SJSA1 (cell line): Measurements from ENCODE around the gene RNF166. TPM values are rescaled to one million over a fixed set of nuclear protein-coding genes. Genes with fewer than 3 reads are reported as not detected.

Experiments
- DNase-seq, 2 experiments: peaks; one replicate each; pipeline ENCODE4 v3.0.0-alpha.2; 2015 to 2020; ENCODE audit warnings: low spot score in 2 of 2, low read depth in 1 of 2
- H3K27ac ChIP-seq: fragments of 250-450 bp; sonication (Bioruptor Pico); 2 replicates; pipeline ENCODE4 v1.5.1; 2020; ENCODE audit warnings: mild to moderate bottlenecking, moderate library complexity
- H3K27me3 ChIP-seq: fragments of 250-450 bp; sonication (Bioruptor Pico); replicated peaks from 2 replicates; pipeline ENCODE4 v1.5.1; 2020; ENCODE audit warnings: mild to moderate bottlenecking, moderate library complexity
- H3K36me3 ChIP-seq: fragments of 250-450 bp; sonication (Bioruptor Pico); 2 replicates; pipeline ENCODE4 v1.5.1; 2020; ENCODE audit warnings: mild to moderate bottlenecking
- H3K4me1 ChIP-seq: fragments of 250-450 bp; sonication (Bioruptor Pico); replicated peaks from 2 replicates; pipeline ENCODE4 v1.6.1; 2021; ENCODE audit warnings: mild to moderate bottlenecking
- H3K4me3 ChIP-seq: fragments of 250-450 bp; sonication (Bioruptor Pico); 2 replicates; pipeline ENCODE4 v1.5.1; 2020; ENCODE audit warnings: mild to moderate bottlenecking
- H3K9me3 ChIP-seq: fragments of 250-450 bp; sonication (Bioruptor Pico); replicated peaks from 2 replicates; pipeline ENCODE4 v1.5.1; 2020; ENCODE audit warnings: mild to moderate bottlenecking
- total RNA-seq: library from RNA; depleted of rRNA; stranded (reverse); fragments of >200 nt; shearing (Covaris generic); gene quantifications from 2 replicates; pipeline ENCODE4 v1.2.3, GENCODE V29; 2014

RNF166 gene
- total RNA-seq, 1 experiment from 2014 or later, result 32.4 TPM

DNA sequence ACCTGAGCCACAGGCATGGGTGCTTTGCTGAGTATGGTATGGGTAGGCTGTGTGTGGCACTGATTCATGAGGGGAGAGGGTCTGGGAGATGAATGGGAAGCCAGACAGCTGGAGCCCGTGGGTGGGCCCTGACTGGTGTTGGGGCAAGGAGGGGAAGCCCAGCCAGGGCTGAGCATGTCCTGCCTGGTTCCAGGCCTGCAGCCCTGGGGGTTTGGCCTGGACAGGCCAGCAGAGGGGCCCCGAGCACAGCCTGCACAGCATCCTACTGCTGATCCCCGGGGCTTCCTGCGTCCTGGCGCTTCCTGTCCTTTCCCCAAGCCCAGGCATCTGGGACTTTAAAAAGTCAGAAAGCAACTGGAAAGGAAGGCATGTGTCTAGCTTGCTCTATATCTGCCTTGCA lies 38.7 kb downstream of the RNF166 start:
- DNase-seq, result no peak
- no peak overlapping the region for H3K27ac ChIP-seq

DNA sequence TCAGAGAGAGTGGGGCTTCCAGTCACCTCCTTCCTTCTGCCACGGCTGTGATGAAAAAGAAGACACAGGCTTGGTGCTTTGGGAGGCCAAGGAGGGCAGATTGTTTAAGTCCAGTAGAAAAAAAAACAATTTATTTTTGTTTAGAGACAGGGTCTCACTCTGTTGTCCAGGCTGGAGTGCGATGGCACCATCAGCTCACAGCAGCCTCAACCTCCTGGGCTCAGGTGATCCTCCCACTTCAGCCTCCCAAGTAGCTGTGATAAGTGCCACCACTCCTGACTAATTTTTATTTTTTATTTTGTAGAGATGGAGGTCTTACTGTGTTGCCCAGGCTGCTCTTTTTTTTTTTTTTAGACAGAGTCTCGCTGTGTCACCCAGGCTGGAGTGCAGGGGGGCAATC lies 40.6 kb downstream of the RNF166 start:
- Histone ChIP-seq H3K27me3 (no peaks in the 10 kb centered on the region), H3K36me3 (no peaks in the 10 kb centered on the region; the same call in 1 of the 2 replicates), H3K4me1 (peaks cover 10% of the 10 kb centered on the region), H3K27ac (no peak overlapping the region), H3K9me3 (no peaks in the 10 kb centered on the region), H3K4me3 (no peak overlapping the region)
- DNase-seq, result no peak

More for the DNA sequence above, 38.7 kb downstream of the RNF166 start:
- Histone ChIP-seq H3K36me3 (no peaks in the 10 kb centered on the region; the same call in 1 of the 2 replicates), H3K9me3 (no peaks in the 10 kb centered on the region), H3K27me3 (no peaks in the 10 kb centered on the region), H3K4me1 (peaks cover 4% of the 10 kb centered on the region; the same call in 1 of the 2 replicates), H3K4me3 (no peak overlapping the region)

DNA sequence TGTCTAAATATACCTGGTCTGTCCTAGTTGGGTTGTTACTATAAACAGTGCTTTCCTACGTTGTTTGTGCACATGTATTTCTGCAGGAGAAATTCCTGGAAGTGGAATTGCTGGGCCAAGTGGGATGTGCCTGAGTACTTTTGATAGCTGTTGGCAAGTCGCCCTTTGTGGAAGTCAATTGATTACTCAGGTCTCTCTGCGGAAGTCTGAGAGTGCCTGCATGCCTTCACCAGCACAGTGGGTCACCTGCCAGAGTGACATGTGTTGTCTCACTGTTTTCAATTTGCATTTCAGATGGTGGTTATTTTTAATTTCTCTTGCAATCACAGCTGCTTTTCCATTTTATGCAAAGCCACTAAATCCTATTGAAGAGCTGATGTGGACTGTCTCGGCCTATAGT lies 41.1 kb downstream of the RNF166 start:
- Histone ChIP-seq H3K4me3 (no peak overlapping the region), H3K27me3 (no peaks in the 10 kb centered on the region), H3K36me3 (no peaks in the 10 kb centered on the region; the same call in 1 of the 2 replicates), H3K9me3 (no peaks in the 10 kb centered on the region), H3K27ac (no peak overlapping the region), H3K4me1 (peaks cover 10% of the 10 kb centered on the region)
- no peak for DNase-seq

DNA sequence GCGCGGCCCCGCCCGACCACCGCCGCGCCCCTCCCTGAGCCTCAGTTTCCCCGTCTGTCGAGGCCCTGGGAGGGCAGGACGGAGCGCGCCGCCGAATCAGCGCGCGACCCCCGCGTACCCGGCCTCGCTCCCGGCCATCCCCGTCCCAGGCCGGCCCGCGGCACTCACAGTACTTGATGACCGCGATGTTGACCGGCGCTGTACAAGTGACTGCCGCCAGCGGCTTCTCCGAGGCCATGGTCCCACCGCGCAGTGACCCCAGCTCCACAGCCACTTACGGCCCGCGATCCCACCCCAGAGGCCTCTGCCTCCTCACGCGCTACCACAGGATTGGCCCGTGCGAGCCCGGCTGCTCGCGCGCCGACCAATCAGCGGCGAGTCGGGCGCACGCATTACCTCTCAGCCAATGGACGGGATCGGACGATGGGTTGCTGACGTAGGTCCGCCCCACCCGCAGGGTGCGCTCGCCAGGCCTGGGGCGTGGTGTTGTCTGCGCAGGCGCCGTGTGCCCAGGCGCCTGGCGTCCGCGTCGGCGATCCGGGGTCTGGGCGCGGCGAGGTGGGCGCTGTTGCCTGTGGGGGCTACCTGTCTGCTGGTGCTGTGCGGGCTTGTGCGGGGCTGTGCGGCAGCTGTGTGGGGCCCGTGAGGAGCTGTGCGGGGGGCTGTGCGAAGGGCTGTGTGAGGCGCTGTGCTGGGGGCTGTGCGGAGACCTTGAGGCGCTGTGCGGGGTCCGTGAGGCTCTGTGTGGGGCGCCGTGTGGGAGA lies 43.2 kb downstream of the RNF166 start, which contains the start of gene MVD:
MVD (minus strand) TSS at position 249 of the 764 bp plus-strand sequence; CDS start at position 238, 11 bp downstream.
- DNase-seq, result peak; percentile 94 to 98
- no peaks in the 10 kb centered on the region; the same call in 1 of the 2 replicates for H3K36me3 ChIP-seq
- no peaks in the 10 kb centered on the region for H3K9me3 ChIP-seq
- H3K27me3 ChIP-seq, result no peaks in the 10 kb centered on the region
- H3K4me1 ChIP-seq, result peaks cover 10% of the 10 kb centered on the region
- H3K27ac ChIP-seq, result peak within 1 kb of the TSS; percentile 39
- H3K4me3 ChIP-seq, result peak within 1 kb of the TSS; percentile 84

DNA sequence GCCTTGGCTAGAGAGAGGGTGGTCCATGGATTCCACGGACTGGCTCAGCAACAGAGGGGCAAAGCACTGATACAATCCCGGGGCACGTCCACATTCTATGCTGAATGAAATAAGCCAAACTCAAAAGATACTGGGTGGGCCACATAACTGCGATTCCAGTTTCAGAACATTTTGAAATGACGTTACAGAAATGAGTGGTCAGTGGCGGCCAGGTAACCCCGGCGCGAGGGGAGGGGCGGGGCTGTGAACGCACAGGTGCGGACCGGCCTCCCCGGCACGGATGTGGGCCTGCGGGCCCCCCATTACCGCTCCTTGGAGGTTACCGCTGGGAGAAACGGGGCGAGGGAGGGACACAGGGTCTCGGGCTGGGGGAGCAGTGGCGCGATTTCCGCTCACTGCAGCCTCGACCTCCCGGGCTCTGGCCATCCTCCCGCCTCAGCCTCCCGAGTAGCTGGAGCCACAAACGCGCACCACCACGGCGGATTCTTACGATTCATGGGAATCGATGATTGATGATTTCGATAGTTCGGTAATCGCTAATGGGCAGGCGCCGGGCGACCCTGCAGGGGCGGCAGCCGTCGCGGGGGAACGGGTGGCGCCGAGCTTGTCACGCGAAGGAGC lies 43.9 kb downstream of the RNF166 start:
- H3K4me3 ChIP-seq, result peak overlapping the region; percentile 84
- no peaks in the 10 kb centered on the region; the same call in 1 of the 2 replicates for H3K36me3 ChIP-seq
- peaks cover 10% of the 10 kb centered on the region for H3K4me1 ChIP-seq
- H3K27ac ChIP-seq, result peak overlapping the region; percentile 39
- H3K9me3 ChIP-seq, result no peaks in the 10 kb centered on the region
- H3K27me3 ChIP-seq, result no peaks in the 10 kb centered on the region
- DNase-seq, result no peak

DNA sequence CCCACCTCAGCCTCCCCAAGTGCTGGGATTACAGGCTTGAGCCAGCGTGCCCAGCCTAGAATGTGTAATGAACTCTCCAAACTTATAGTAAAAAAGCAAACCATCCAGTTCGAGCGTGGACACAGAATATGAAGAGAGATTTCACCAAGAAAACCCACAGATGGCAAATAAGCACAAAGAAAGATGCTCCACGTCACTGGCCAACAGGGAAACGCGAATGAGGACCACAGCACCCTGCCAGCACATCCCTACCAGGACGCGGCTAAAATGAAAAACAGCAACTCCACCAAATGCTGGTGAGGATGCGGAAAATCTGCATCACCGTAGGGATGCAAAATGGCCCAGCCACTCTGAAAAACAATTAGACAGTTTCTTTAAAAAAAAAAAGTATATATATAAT lies 44.7 kb downstream of the RNF166 start:
- no peaks in the 10 kb centered on the region for H3K27me3 ChIP-seq
- H3K27ac ChIP-seq, result no peak overlapping the region
- no peak overlapping the region for H3K4me3 ChIP-seq
- no peak for DNase-seq
- no peaks in the 10 kb centered on the region for H3K9me3 ChIP-seq
- H3K4me1 ChIP-seq, result peaks cover 10% of the 10 kb centered on the region
- H3K36me3 ChIP-seq, result no peaks in the 10 kb centered on the region; the same call in 1 of the 2 replicates

DNA sequence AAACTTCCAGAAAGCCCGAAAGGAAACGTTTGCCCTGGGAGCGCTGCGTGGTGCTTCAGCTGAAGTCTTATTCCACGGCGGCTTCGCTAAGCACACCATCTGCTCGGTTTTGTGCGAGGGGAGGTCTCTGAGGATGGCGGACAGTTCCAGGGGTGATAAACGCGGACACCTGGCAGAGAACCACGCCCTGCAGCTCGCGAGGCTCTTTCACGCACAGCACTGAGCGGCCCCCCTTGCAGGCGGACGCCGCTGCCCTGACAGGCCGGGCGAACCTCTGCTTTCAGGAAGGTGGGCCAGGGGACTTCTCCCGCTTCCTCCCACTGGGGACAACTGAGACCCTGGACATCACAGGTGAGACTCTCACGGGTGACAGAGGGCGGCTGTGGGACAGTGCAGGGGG lies 47.0 kb downstream of the RNF166 start:
- Histone ChIP-seq H3K4me1 (peaks cover 10% of the 10 kb centered on the region), H3K9me3 (no peaks in the 10 kb centered on the region), H3K36me3 (peaks cover 14% of the 10 kb centered on the region), H3K27ac (no peak overlapping the region), H3K4me3 (no peak overlapping the region), H3K27me3 (no peaks in the 10 kb centered on the region)
- no peak for DNase-seq

DNA sequence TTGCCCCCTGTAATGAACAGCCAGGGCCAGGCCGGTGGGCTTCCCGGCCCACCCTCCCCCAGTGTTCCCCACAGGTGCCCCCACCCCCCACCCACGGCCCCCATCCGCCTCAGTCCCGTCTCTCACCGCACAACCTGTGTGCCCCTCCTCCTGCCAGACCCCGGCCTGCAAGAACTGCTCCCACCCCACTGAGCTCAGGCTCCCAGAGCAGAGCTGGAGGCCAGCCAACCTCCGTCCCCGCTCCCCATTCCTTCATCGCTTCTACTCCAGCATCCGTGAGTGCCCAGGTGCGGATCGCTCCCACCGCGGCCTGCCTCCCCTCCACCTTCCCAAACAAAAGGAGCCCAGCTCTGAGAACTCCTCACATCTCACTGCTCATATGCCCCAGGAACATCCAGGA lies 47.5 kb downstream of the RNF166 start:
- no peak for DNase-seq

DNA sequence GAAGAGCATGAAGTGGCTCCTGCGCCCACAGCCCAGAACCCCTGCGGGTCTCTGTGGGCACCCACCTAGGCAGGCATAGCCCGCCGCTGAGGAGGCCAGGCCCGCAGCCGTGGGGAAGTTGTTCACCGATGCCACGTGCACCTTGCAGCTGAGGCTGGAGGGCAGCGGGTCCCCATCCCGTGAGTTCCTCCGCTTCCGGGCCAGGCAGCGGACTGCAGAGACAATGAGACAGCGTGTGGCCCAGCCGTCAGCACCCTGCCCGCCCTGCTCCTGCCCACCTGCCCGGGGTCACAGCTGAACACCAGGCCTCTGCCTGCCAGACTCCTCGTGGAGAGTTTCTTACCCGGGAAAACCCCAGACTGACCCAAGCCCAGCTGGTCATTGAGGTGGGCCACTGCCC lies 48.8 kb downstream of the RNF166 start:
- H3K27me3 ChIP-seq, result no peaks in the 10 kb centered on the region
- H3K27ac ChIP-seq, result no peak overlapping the region
- DNase-seq, result no peak
- no peaks in the 10 kb centered on the region for H3K9me3 ChIP-seq
- peaks cover 14% of the 10 kb centered on the region for H3K36me3 ChIP-seq
- H3K4me3 ChIP-seq, result no peak overlapping the region
- H3K4me1 ChIP-seq, result peaks cover 5% of the 10 kb centered on the region

More for the DNA sequence above, 47.5 kb downstream of the RNF166 start:
- peaks cover 14% of the 10 kb centered on the region for H3K36me3 ChIP-seq
- H3K27me3 ChIP-seq, result no peaks in the 10 kb centered on the region
- H3K9me3 ChIP-seq, result no peaks in the 10 kb centered on the region
- H3K27ac ChIP-seq, result no peak overlapping the region
- no peak overlapping the region for H3K4me3 ChIP-seq
- peaks cover 6% of the 10 kb centered on the region for H3K4me1 ChIP-seq

DNA sequence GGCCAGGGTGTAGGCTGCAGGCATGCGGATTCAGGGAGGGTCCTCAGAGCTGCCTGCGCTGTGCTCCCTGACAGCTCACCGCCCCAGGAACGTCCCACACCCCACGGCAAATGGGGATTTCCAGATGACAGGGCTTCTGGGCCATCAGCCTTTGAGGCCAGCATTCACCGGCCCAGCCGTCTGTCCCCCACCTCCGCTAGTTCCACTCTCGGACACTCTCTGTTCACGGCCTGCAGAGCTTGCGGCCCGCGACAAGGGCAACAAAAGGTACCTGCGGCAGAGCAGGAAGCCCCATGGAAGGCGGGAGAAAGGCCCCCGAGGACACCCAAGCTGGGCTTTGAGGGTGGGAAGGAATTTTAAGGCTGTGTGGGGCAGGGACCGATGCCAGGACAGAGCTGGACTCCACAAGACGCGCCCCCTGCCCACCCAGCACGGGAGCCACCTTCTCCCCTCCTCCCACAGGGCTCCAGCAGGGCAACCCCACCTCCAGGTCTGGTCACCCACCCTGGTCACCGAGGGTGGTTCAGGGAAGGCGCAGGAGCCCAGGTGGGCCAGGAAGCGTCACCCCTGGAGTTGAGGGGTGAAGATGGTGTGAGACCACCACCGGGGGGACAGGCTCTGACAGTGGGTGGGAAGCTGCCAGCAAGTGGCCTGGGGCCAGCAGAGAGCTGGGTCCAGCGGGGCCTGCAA lies 49.8 kb downstream of the RNF166 start:
- Histone ChIP-seq H3K4me1 (no peaks in the 10 kb centered on the region), H3K4me3 (no peak overlapping the region), H3K27me3 (no peaks in the 10 kb centered on the region), H3K27ac (no peak overlapping the region), H3K9me3 (no peaks in the 10 kb centered on the region), H3K36me3 (peaks cover 14% of the 10 kb centered on the region)
- no peak for DNase-seq

DNA sequence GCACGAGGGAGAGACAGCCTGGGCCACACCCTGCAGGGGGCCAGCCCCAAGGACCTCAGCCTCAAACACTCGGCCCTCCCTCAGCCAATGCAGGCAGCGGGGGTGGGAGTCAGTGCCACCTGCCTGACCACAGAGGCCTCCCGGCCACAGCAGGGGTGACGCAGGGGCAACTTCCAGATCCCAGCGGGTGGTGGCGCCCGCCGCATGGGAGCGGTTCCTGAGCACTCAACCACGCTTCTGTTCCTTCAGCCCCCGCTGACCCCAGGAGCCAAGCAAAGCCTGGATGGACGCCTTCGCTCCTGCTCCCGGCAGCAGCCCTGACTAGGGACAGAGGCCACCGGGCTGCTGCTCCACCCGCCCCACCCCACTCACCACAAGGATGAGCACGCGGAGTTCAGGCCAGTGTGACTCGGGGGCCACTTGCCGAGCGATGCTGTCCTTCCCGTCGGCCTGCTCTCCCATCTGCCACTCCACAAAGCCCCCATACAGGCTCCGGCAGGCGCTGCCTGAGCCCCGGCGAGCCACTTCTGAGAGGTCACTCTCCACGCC lies 50.4 kb downstream of the RNF166 start:
- no peak for DNase-seq
- Histone ChIP-seq H3K27me3 (no peaks in the 10 kb centered on the region), H3K27ac (no peak overlapping the region), H3K4me1 (no peaks in the 10 kb centered on the region), H3K36me3 (peaks cover 14% of the 10 kb centered on the region), H3K9me3 (no peaks in the 10 kb centered on the region), H3K4me3 (no peak overlapping the region)

DNA sequence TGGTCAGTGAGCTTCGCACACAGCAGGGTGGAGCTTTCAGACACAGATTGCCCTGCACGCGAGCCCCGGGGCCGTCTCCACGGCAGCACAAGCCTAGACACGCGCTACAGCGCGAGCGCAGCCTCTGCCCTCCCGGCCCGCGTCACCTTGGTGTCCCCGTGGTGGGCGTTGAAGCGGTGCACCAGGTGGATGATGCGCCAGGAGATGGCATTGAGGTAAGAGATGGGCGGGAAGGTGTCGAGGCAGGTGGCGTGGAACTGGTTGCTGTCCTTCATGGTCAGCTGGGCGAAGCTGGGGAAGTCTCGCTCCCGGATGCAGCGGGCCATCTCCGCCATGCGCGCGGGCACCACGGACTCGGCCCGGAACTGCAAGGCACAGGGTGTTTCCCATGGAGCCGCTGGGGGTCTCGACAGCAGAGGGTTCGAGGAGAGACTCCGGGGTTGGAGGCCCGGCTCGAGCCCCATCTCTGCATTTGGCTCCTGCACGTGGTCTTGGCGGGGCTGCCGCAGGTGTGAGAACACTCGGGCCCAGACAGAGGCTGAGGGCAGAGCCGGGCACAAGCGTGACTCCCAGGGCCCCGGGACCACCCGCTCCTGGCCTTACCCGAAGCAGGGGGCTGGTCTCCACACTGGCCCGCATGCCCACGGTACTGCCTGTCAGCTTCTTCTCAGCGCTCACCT lies 51.0 kb downstream of the RNF166 start:
- no peaks in the 10 kb centered on the region for H3K9me3 ChIP-seq
- H3K4me3 ChIP-seq, result no peak overlapping the region
- no peaks in the 10 kb centered on the region for H3K4me1 ChIP-seq
- H3K27me3 ChIP-seq, result no peaks in the 10 kb centered on the region
- no peak overlapping the region for H3K27ac ChIP-seq
- H3K36me3 ChIP-seq, result peaks cover 14% of the 10 kb centered on the region
- no peak for DNase-seq

DNA sequence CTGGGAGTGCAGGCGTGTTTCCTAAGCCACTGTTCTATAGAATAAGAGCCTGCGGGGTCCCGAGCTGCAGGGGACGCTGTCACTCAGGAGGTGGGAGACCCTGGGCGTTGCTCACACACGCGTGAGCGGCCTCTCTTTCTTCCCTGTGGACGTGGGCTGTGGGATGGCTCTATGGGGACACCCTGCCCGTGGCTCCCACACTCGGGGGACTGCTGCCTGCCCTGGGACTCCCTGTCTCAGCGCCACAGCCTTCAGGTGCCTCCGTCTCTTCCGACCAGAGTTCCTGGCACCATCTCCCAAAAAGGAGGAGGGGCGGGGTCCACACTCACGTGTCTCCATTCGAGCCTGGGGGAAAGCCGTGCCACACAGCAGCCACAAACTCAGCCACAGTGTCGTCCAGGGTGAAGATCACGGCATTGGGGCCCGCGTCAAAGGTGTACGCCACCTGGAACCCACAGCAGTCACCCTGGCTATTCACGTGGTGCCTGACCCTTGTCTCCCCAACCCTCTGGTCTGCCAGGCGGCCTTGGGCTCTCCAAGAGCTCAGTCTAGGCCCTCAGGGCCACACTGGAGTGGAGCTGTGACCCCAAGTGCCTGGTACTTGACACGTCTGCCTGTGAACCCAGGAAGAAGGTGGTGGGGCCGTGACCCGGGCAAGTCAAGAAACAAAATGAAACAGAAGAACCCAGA lies 51.7 kb downstream of the RNF166 start:
- Histone ChIP-seq H3K27ac (no peak overlapping the region), H3K27me3 (no peaks in the 10 kb centered on the region), H3K4me1 (no peaks in the 10 kb centered on the region), H3K4me3 (no peak overlapping the region), H3K9me3 (no peaks in the 10 kb centered on the region), H3K36me3 (peaks cover 14% of the 10 kb centered on the region)
- DNase-seq, result no peak
